Keratinocyte (primary cell): Measurements from ENCODE around the gene LAMC3. TPM values are rescaled to one million over a fixed set of nuclear protein-coding genes. Genes with fewer than 3 reads are reported as not detected.

Source experiments
- DNase-seq: peaks from one replicate; pipeline ENCODE4 v3.0.0-alpha.2; 2011; ENCODE audit warnings: low read depth, missing footprints, low spot score
- FAIRE-seq: peaks from 2 replicates; lab custom pipeline; 2011; peaks lifted over from hg19 to GRCh38; lab: Jason Lieb, UNC
- H2AFZ ChIP-seq: 2 replicates; pipeline ENCODE4 v1.6.0; 2012; ENCODE audit warnings: low read length, control low read depth, inconsistent platforms; ENCODE audit not compliant: control insufficient read depth
- H3K27ac ChIP-seq: 2 replicates; pipeline ENCODE4 v1.5.1; 2011; ENCODE audit warnings: low read length; ENCODE audit not compliant: control insufficient read depth, insufficient read depth
- H3K27me3 ChIP-seq: 3 replicates; pipeline ENCODE4 v1.6.0; 2011; ENCODE audit warnings: low read length; ENCODE audit not compliant: control insufficient read depth, insufficient read depth; ENCODE audit errors: extremely low read depth
- H3K36me3 ChIP-seq, 2 experiments: 2 replicates in 1 of 2; 3 replicates in 1 of 2; pipeline ENCODE4 v1.5.1; 2011; ENCODE audit warnings: low read length in 2 of 2, mild to moderate bottlenecking in 1 of 2; ENCODE audit not compliant: control insufficient read depth in 2 of 2, insufficient read depth in 2 of 2; ENCODE audit errors: extremely low read depth in 1 of 2
- H3K4me1 ChIP-seq: 3 replicates; pipeline ENCODE4 v1.5.1; 2011; ENCODE audit warnings: low read length; ENCODE audit not compliant: control insufficient read depth, insufficient read depth; ENCODE audit errors: extremely low read depth
- H3K4me2 ChIP-seq: 3 replicates; pipeline ENCODE4 v1.6.0; 2011; ENCODE audit warnings: low read depth, low read length; ENCODE audit not compliant: control insufficient read depth, insufficient read depth; ENCODE audit errors: extremely low read depth
- H3K4me3 ChIP-seq, 3 experiments: fragments of 200-600 bp in 1 of 3; sonication (generic) in 1 of 3; 2 replicates in 2 of 3; 3 replicates in 1 of 3; pipeline ENCODE4 v1.5.1; 2011 to 2016; ENCODE audit warnings: low read length in 3 of 3, mild to moderate bottlenecking in 3 of 3, control low read depth in 2 of 3, inconsistent platforms in 1 of 3, low read depth in 1 of 3, mixed read lengths in 1 of 3, mixed run types in 1 of 3, moderate library complexity in 1 of 3; ENCODE audit not compliant: control insufficient read depth in 2 of 3, insufficient read depth in 2 of 3; ENCODE audit errors: extremely low read depth in 1 of 3
- H3K79me2 ChIP-seq: 2 replicates; pipeline ENCODE4 v1.6.0; 2012; ENCODE audit warnings: low read length; ENCODE audit not compliant: control insufficient read depth, insufficient read depth
- H3K9ac ChIP-seq: 3 replicates; pipeline ENCODE4 v1.6.0; 2011; ENCODE audit warnings: low read length; ENCODE audit not compliant: control insufficient read depth, insufficient read depth; ENCODE audit errors: extremely low read depth
- H3K9me1 ChIP-seq: 3 replicates; pipeline ENCODE4 v1.6.0; 2011; ENCODE audit warnings: low read length; ENCODE audit not compliant: control insufficient read depth, insufficient read depth; ENCODE audit errors: extremely low read depth
- H3K9me3 ChIP-seq: 2 replicates; pipeline ENCODE4 v1.5.1; 2012; ENCODE audit warnings: low read depth, low read length; ENCODE audit not compliant: control insufficient read depth
- H4K20me1 ChIP-seq: 3 replicates; pipeline ENCODE4 v1.6.0; 2011; ENCODE audit warnings: low read length; ENCODE audit not compliant: control insufficient read depth, insufficient read depth; ENCODE audit errors: extremely low read depth
- CTCF ChIP-seq, 3 experiments: IDR thresholded peaks in 1 of 3; conservative IDR thresholded peaks in 1 of 3; optimal IDR thresholded peaks in 1 of 3; 2 replicates in 2 of 3; 3 replicates in 1 of 3; pipeline versions ENCODE3 to v1.5.1; 2011; ENCODE audit warnings: low read length in 3 of 3, mild to moderate bottlenecking in 3 of 3, moderate library complexity in 2 of 3, control low read depth in 1 of 3, inconsistent platforms in 1 of 3; ENCODE audit not compliant: insufficient read depth in 2 of 3; ENCODE audit errors: extremely low read depth in 1 of 3
- EZH2 ChIP-seq: IDR thresholded peaks from one replicate; pipeline ENCODE4 v1.6.1; 2012; ENCODE audit warnings: inconsistent platforms, mild to moderate bottlenecking, low read length, moderate library complexity
- dilution Hi-C: fragments of 300-500 bp; cut with MboI; formaldehyde crosslinking; loops from one replicate; pipeline ENCODE4 v1.7.0; 2020; ENCODE audit warnings: low sequenced_read_pairs; ENCODE audit not compliant: extremely low pct_ligation_motif_present
- polyA plus RNA-seq, 5 experiments: library from polyadenylated mRNA; depleted of rRNA in 3 of 5; stranded (reverse) in 3 of 5; stranded (forward) in 1 of 5; unstranded in 1 of 5; fragments of >200 nt; gene quantifications; 1 replicate in 1 of 5; 2 replicates in 3 of 5; 3 replicates in 1 of 5; pipeline versions ENCODE4 v1.2.1 to v1.2.3, GENCODE V29; 2011 to 2012; ENCODE audit warnings: missing spikeins in 2 of 5, low read depth in 1 of 5, low replicate concordance in 1 of 5

The LAMC3 gene
- polyA plus RNA-seq, 1 donor (not counting 4 experiments of a cell fraction or from before 2014, with no cell fraction given), result not detected

GRCh38 chr9:131043087-131043486, 34.1 kb downstream of the LAMC3 start:
- no peak overlapping the region for H3K4me3 ChIP-seq
- dilution Hi-C loops, result no loop called here
- H3K36me3 ChIP-seq, result no peaks in the 10 kb centered on the region
- H3K9me3 ChIP-seq, result no peaks in the 10 kb centered on the region
- no peak for FAIRE-seq
- H3K4me2 ChIP-seq, result no peak overlapping the region
- H3K9me1 ChIP-seq, result no peaks in the 10 kb centered on the region
- H3K4me1 ChIP-seq, result peaks cover 2% of the 10 kb centered on the region
- H3K27ac ChIP-seq, result no peak overlapping the region
- H3K79me2 ChIP-seq, result no peaks in the 10 kb centered on the region
- no peak overlapping the region for H2AFZ ChIP-seq
- no peak overlapping the region for H3K9ac ChIP-seq
- TF ChIP-seq CTCF (optimal IDR thresholded peaks at IDR 0.05 in 1 of 3, IDR thresholded peaks at IDR 0.05 in 1 of 3, conservative IDR thresholded peaks at IDR 0.05 in 1 of 3; ENCODE audit: extremely low read depth in 1 of 3, insufficient read depth in 2 of 3, low read length in 3 of 3), result no peak
- TF ChIP-seq EZH2, result no peak
- H4K20me1 ChIP-seq, result no peaks in the 10 kb centered on the region
- peaks cover 9% of the 10 kb centered on the region for H3K27me3 ChIP-seq
- no peak for DNase-seq

- dilution Hi-C loops, result no loop called here
- H3K27ac ChIP-seq, result no peak overlapping the region
These were observed 34.7 kb downstream of the LAMC3 start for GRCh38 chr9:131043646-131044045.

More at GRCh38 chr9:131043646-131044045, 34.7 kb downstream of the LAMC3 start:
- Histone ChIP-seq H3K27me3 (peaks cover 8% of the 10 kb centered on the region), H3K36me3 (no peaks in the 10 kb centered on the region), H3K4me1 (peaks cover 2% of the 10 kb centered on the region), H3K9me1 (no peaks in the 10 kb centered on the region), H3K79me2 (no peaks in the 10 kb centered on the region), H2AFZ (no peak overlapping the region), H3K4me3 (no peak overlapping the region), H3K9me3 (no peaks in the 10 kb centered on the region), H3K4me2 (no peak overlapping the region), H4K20me1 (no peaks in the 10 kb centered on the region), H3K9ac (no peak overlapping the region)
- FAIRE-seq (no peak), DNase-seq (no peak)
- no peak for TF ChIP-seq CTCF (optimal IDR thresholded peaks at IDR 0.05 in 1 of 3, IDR thresholded peaks at IDR 0.05 in 1 of 3, conservative IDR thresholded peaks at IDR 0.05 in 1 of 3; ENCODE audit: extremely low read depth in 1 of 3, insufficient read depth in 2 of 3, low read length in 3 of 3)
- no peak for TF ChIP-seq EZH2
